GM18520 (cell line): ENCODE data around the gene JMJD1C.
"Not testable (repeated sequence)": the region's sequence is repeated elsewhere in the genome, so short reads cannot be mapped to it uniquely, and the experiment has no call there.

Experiments used
- ATAC-seq: cut with Tn5 transposase; IDR thresholded peaks from one replicate; pipeline ENCODE4 v1.9.1; 2021; ENCODE audit not compliant: unreplicated experiment

JMJD1C gene

GRCh38 chr10:63236113-63236935 lies 229.5 kb downstream of the JMJD1C start:
- ATAC-seq = peak; percentile 89

- ATAC-seq = not testable (repeated sequence)
Measured at GRCh38 chr10:63235136-63235535, 230.6 kb downstream of the JMJD1C start.

GRCh38 chr10:63229161-63229560 lies 236.6 kb downstream of the JMJD1C start:
- no peak for ATAC-seq

GRCh38 chr10:63228237-63228636 lies 237.5 kb downstream of the JMJD1C start:
- no peak for ATAC-seq

- no peak for ATAC-seq
Measured at GRCh38 chr10:63227207-63227895, 238.4 kb downstream of the JMJD1C start.

- ATAC-seq = no peak
Measured at GRCh38 chr10:63224241-63224640, 241.5 kb downstream of the JMJD1C start.

GRCh38 chr10:63221950-63222349 lies 243.8 kb downstream of the JMJD1C start:
- ATAC-seq = no peak

GRCh38 chr10:63219749-63220148 lies 246.0 kb downstream of the JMJD1C start:
- ATAC-seq = no peak

GRCh38 chr10:63217120-63217605 lies 248.6 kb downstream of the JMJD1C start:
- peak; percentile 70 for ATAC-seq

- ATAC-seq = no peak
Measured at GRCh38 chr10:63214571-63214970, 251.2 kb downstream of the JMJD1C start.

- no peak for ATAC-seq
Measured at GRCh38 chr10:63213489-63213888, 252.3 kb downstream of the JMJD1C start.

- ATAC-seq = peak; percentile 48
Measured at GRCh38 chr10:63210611-63211196, 255.1 kb downstream of the JMJD1C start.

- no peak for ATAC-seq
Measured at GRCh38 chr10:63209705-63210104, 256.1 kb downstream of the JMJD1C start.

GRCh38 chr10:63208986-63209385 lies 256.8 kb downstream of the JMJD1C start:
- no peak for ATAC-seq

GRCh38 chr10:63206997-63207811 lies 258.6 kb downstream of the JMJD1C start:
- ATAC-seq = peak; percentile 28

- ATAC-seq = no peak
Measured at GRCh38 chr10:63206576-63206975, 259.2 kb downstream of the JMJD1C start.

GRCh38 chr10:63205421-63205820 lies 260.4 kb downstream of the JMJD1C start:
- no peak for ATAC-seq

- ATAC-seq = no peak
Measured at GRCh38 chr10:63204667-63205391, 260.9 kb downstream of the JMJD1C start.

GRCh38 chr10:63201118-63201517 lies 264.7 kb downstream of the JMJD1C start:
- no peak for ATAC-seq

- ATAC-seq = no peak
Measured at GRCh38 chr10:63200431-63200830, 265.3 kb downstream of the JMJD1C start.
